Tibial nerve (tissue), 4 donors: Measurements from ENCODE around the gene CDH4. TPM values are rescaled to one million over a fixed set of nuclear protein-coding genes. Genes with fewer than 3 reads are reported as not detected.

Source experiments
- DNase-seq, 2 donors: peaks; one replicate each; pipeline ENCODE4 v3.0.0-alpha.2; 2019; ENCODE audit warnings: low spot score in 2 of 2
- H3K27ac ChIP-seq, 4 donors: fragments of 200-600 bp; sonication (generic) in 3 of 4; one replicate each; pipeline ENCODE4 v1.5.1; 2017 to 2019; ENCODE audit warnings: mild to moderate bottlenecking in 1 of 4
- H3K27me3 ChIP-seq, 2 donors: fragments of 200-600 bp; sonication (generic) in 1 of 2; one replicate each; pipeline versions ENCODE4 v1.5.1 to v1.6.0; 2017 to 2019
- H3K36me3 ChIP-seq, 3 donors: fragments of 200-600 bp; sonication (generic); one replicate each; pipeline ENCODE4 v1.5.1; 2018 to 2019
- H3K4me1 ChIP-seq, 4 donors: fragments of 200-600 bp; sonication (generic) in 3 of 4; one replicate each; pipeline ENCODE4 v1.5.1; 2017 to 2019
- H3K4me3 ChIP-seq, 4 donors: fragments of 200-600 bp; sonication (generic) in 3 of 4; one replicate each; pipeline ENCODE4 v1.5.1; 2017 to 2019; ENCODE audit warnings: mild to moderate bottlenecking in 1 of 4, moderate library complexity in 1 of 4
- H3K9me3 ChIP-seq, 4 donors: fragments of 200-600 bp; sonication (generic) in 3 of 4; one replicate each; pipeline ENCODE4 v1.5.1; 2017 to 2019
- CTCF ChIP-seq, 5 experiments: fragments of 200-600 bp in 3 of 5; fragments of 450-650 bp in 2 of 5; sonication (generic) in 3 of 5; IDR thresholded peaks; one replicate each; pipeline ENCODE4 v1.5.1; 2016 to 2019; ENCODE audit warnings: antibody characterized with exemption in 5 of 5, mild to moderate bottlenecking in 3 of 5, moderate library complexity in 2 of 5
- EP300 ChIP-seq, 2 donors: sonication (generic); formaldehyde crosslinking; IDR thresholded peaks; one replicate each; pipeline ENCODE4 v1.6.1; 2017; ENCODE audit warnings: antibody characterized with exemption in 2 of 2, mild to moderate bottlenecking in 1 of 2
- POLR2A ChIP-seq, 2 donors: fragments of 450-650 bp; IDR thresholded peaks; one replicate each; pipeline ENCODE4 v1.6.1; 2017; ENCODE audit warnings: antibody characterized with exemption in 2 of 2, mild to moderate bottlenecking in 2 of 2, moderate library complexity in 2 of 2
- WGBS, 2 donors: methylation state at CpG; one replicate each; pipeline ENCODE4 v1.1.5; 2018; 5-methylcytosine and 5-hydroxymethylcytosine counted together
- total RNA-seq, 4 donors: library from RNA; depleted of rRNA; stranded (reverse); fragments of >200 nt; gene quantifications; one replicate each; pipeline ENCODE4 v1.1.0, GENCODE V29; 2016

Gene CDH4
- total RNA-seq, 4 donors from 2014 or later: 0.78 to 2.3 (median 1.0) TPM

GRCh38 chr20:61500791-61501321 is 248.8 kb downstream of the CDH4 start:
- 43 to 54% methylated on average over 11 of the region's 11 CpGs for WGBS, 2 donors
- Histone ChIP-seq H3K9me3 (no peaks in the 10 kb centered on the region), H3K27ac (no peak overlapping the region), H3K36me3 (no peaks in the 10 kb centered on the region), H3K27me3 (no peaks in the 10 kb centered on the region), H3K4me1 (no peaks in the 10 kb centered on the region), H3K4me3 (no peak overlapping the region)
- TF ChIP-seq CTCF (IDR thresholded peaks at IDR 0.05) (no peak), EP300 (IDR thresholded peaks at IDR 0.05) (no peak), POLR2A (IDR thresholded peaks at IDR 0.05) (no peak)
- DNase-seq: no peak

- Histone ChIP-seq H3K4me1 (no peaks in the 10 kb centered on the region), H3K27ac (no peak overlapping the region), H3K27me3 (no peaks in the 10 kb centered on the region), H3K36me3 (no peaks in the 10 kb centered on the region), H3K9me3 (no peaks in the 10 kb centered on the region), H3K4me3 (no peak overlapping the region)
- TF ChIP-seq POLR2A (IDR thresholded peaks at IDR 0.05): no peak
- TF ChIP-seq EP300 (IDR thresholded peaks at IDR 0.05): no peak
- TF ChIP-seq CTCF (IDR thresholded peaks at IDR 0.05): no peak
- WGBS, 2 donors: 93 to 95% methylated on average over 4 of the region's 4 CpGs
- no peak for DNase-seq
Observed at GRCh38 chr20:61502433-61502832, 250.4 kb downstream of the CDH4 start.

GRCh38 chr20:61503106-61503505 is 251.0 kb downstream of the CDH4 start:
- Histone ChIP-seq H3K4me1 (no peaks in the 10 kb centered on the region), H3K4me3 (no peak overlapping the region), H3K27ac (no peak overlapping the region), H3K36me3 (no peaks in the 10 kb centered on the region), H3K9me3 (no peaks in the 10 kb centered on the region), H3K27me3 (no peaks in the 10 kb centered on the region)
- WGBS, 2 donors: 79 to 80% methylated on average over 7 of the region's 7 CpGs
- no peak for TF ChIP-seq POLR2A (IDR thresholded peaks at IDR 0.05)
- TF ChIP-seq EP300 (IDR thresholded peaks at IDR 0.05): no peak
- no peak for TF ChIP-seq CTCF (IDR thresholded peaks at IDR 0.05)
- DNase-seq: no peak

GRCh38 chr20:61505508-61505907 is 253.4 kb downstream of the CDH4 start:
- H3K9me3 ChIP-seq: no peaks in the 10 kb centered on the region
- H3K4me3 ChIP-seq: no peak overlapping the region
- no peaks in the 10 kb centered on the region for H3K36me3 ChIP-seq
- H3K27ac ChIP-seq: no peak overlapping the region
- no peak for TF ChIP-seq EP300 (IDR thresholded peaks at IDR 0.05)
- no peak for TF ChIP-seq POLR2A (IDR thresholded peaks at IDR 0.05)
- no peak for TF ChIP-seq CTCF (IDR thresholded peaks at IDR 0.05)
- DNase-seq: no peak
- H3K27me3 ChIP-seq: no peaks in the 10 kb centered on the region
- H3K4me1 ChIP-seq: no peaks in the 10 kb centered on the region
- WGBS, 2 donors: 55 to 56% methylated on average over 8 of the region's 8 CpGs

- Histone ChIP-seq H3K9me3 (no peaks in the 10 kb centered on the region), H3K4me1 (no peaks in the 10 kb centered on the region), H3K36me3 (no peaks in the 10 kb centered on the region), H3K27me3 (no peaks in the 10 kb centered on the region), H3K27ac (no peak overlapping the region), H3K4me3 (no peak overlapping the region)
- no peak for DNase-seq
- TF ChIP-seq EP300 (IDR thresholded peaks at IDR 0.05) (no peak), POLR2A (IDR thresholded peaks at IDR 0.05) (no peak), CTCF (IDR thresholded peaks at IDR 0.05) (no peak)
- 89 to 91% methylated on average over 11 of the region's 11 CpGs for WGBS, 2 donors
Observed at GRCh38 chr20:61507778-61508177, 255.7 kb downstream of the CDH4 start.
